ENCODE results near the gene SLC2A14.
"Not testable (repeated sequence)": the region's sequence is repeated elsewhere in the genome, so short reads cannot be mapped to it uniquely, and the experiment has no call there.

The SLC2A14 gene

GRCh38 chr12:7877420-7877819, 4.7 kb upstream of the SLC2A14 start:
- DNase-seq (ENCODE audit: low read depth in 2 of 2) = no peak
- H3K4me3 ChIP-seq (replicated peaks in 1 of 2; ENCODE audit: low read depth in 2 of 2, low read length in 2 of 2) = no peak overlapping the region
- TF ChIP-seq CTCF (IDR thresholded peaks at IDR 0.05; ENCODE audit: low read depth, low read length) = no peak

- no peak for TF ChIP-seq CTCF (IDR thresholded peaks at IDR 0.05; ENCODE audit: low read depth, low read length)
- DNase-seq (ENCODE audit: low read depth in 2 of 2) = no peak
Observed at GRCh38 chr12:7870335-7870734, 2.4 kb downstream of the SLC2A14 start.

GRCh38 chr12:7869137-7869536, 3.6 kb downstream of the SLC2A14 start:
- DNase-seq (ENCODE audit: low read depth in 2 of 2) = peak; percentile 17 to 43
- no peak overlapping the region for H3K4me3 ChIP-seq (replicated peaks in 1 of 2; ENCODE audit: low read depth in 2 of 2, low read length in 2 of 2)
- no peak for TF ChIP-seq CTCF (IDR thresholded peaks at IDR 0.05; ENCODE audit: low read depth, low read length)

More at GRCh38 chr12:7870335-7870734, 2.4 kb downstream of the SLC2A14 start:
- H3K4me3 ChIP-seq (replicated peaks in 1 of 2; ENCODE audit: low read depth in 2 of 2, low read length in 2 of 2) = no peak overlapping the region

GRCh38 chr12:7868391-7868790, 4.3 kb downstream of the SLC2A14 start:
- no peak for TF ChIP-seq CTCF (IDR thresholded peaks at IDR 0.05; ENCODE audit: low read depth, low read length)
- peak in 1 of 2 donors; percentile 24 for DNase-seq (ENCODE audit: low read depth in 2 of 2)

GRCh38 chr12:7864601-7865150, 8.0 kb downstream of the SLC2A14 start:
- H3K4me3 ChIP-seq (replicated peaks in 1 of 2; ENCODE audit: low read depth in 2 of 2, low read length in 2 of 2) = no peak overlapping the region
- no peak for TF ChIP-seq CTCF (IDR thresholded peaks at IDR 0.05; ENCODE audit: low read depth, low read length)
- DNase-seq (ENCODE audit: low read depth in 2 of 2) = no peak

More at GRCh38 chr12:7868391-7868790, 4.3 kb downstream of the SLC2A14 start:
- H3K4me3 ChIP-seq (replicated peaks in 1 of 2; ENCODE audit: low read depth in 2 of 2, low read length in 2 of 2) = no peak overlapping the region

GRCh38 chr12:7862814-7863348, 9.8 kb downstream of the SLC2A14 start:
- not testable (repeated sequence) for H3K4me3 ChIP-seq (replicated peaks in 1 of 2; ENCODE audit: low read depth in 2 of 2, low read length in 2 of 2); DNase-seq (ENCODE audit: low read depth in 2 of 2)

- H3K4me3 ChIP-seq (replicated peaks in 1 of 2; ENCODE audit: low read depth in 2 of 2, low read length in 2 of 2); DNase-seq (ENCODE audit: low read depth in 2 of 2): not testable (repeated sequence)
Observed at GRCh38 chr12:7862301-7862700, 10.4 kb downstream of the SLC2A14 start.

GRCh38 chr12:7859552-7859951, 13.2 kb downstream of the SLC2A14 start:
- peak in 1 of 2 donors; percentile 63 for DNase-seq (ENCODE audit: low read depth in 2 of 2)
- H3K4me3 ChIP-seq (replicated peaks in 1 of 2; ENCODE audit: low read depth in 2 of 2, low read length in 2 of 2) = no peak overlapping the region
- TF ChIP-seq CTCF (IDR thresholded peaks at IDR 0.05; ENCODE audit: low read depth, low read length) = no peak
